OCI-LY7 (cell line): ENCODE data around the gene MPL. TPM values are rescaled to one million over a fixed set of nuclear protein-coding genes. Genes with fewer than 3 reads are reported as not detected.

Experiments
- BruUV-seq: library from RNA; stranded (reverse); fragments of 400-500 nt; replicated peaks from 2 replicates; lab custom pipeline; 2021; lab: Mats Ljungman, UMichigan
- CTCF ChIA-PET: fragments of 300-600 bp; sonication (Branson Sonifier 250); formaldehyde crosslinking; loops from one replicate; lab custom pipeline; 2022; ENCODE audit warnings: antibody characterized with exemption; ENCODE audit not compliant: unreplicated experiment; lab: Charles Lee
- POLR2A ChIA-PET: fragments of 300-600 bp; sonication (Branson Sonifier 250); formaldehyde crosslinking; loops from one replicate; lab custom pipeline; 2022; ENCODE audit warnings: antibody characterized with exemption; lab: Charles Lee
- DNase-seq: peaks from one replicate; pipeline ENCODE4 v3.0.0-alpha.2; 2015; ENCODE audit warnings: low spot score
- H2AFZ ChIP-seq: fragments of 200-600 bp; sonication (generic), shearing (Covaris generic); 2 replicates; pipeline ENCODE4 v1.6.1; 2014; ENCODE audit warnings: mild to moderate bottlenecking, antibody characterized with exemption, low read length, moderate library complexity
- H3K27ac ChIP-seq: fragments of 200-600 bp; sonication (generic); 2 replicates; pipeline ENCODE4 v1.5.1; 2014; ENCODE audit warnings: mixed run types, low read depth, mild to moderate bottlenecking, moderate library complexity, low read length, inconsistent platforms; ENCODE audit not compliant: poor library complexity, severe bottlenecking
- H3K36me3 ChIP-seq: fragments of 200-600 bp; sonication (generic); 2 replicates; pipeline ENCODE4 v1.6.1; 2014; ENCODE audit warnings: mild to moderate bottlenecking, antibody characterized with exemption, low read length, moderate library complexity, mixed read lengths; ENCODE audit not compliant: insufficient read depth
- H3K4me1 ChIP-seq: fragments of 200-600 bp; sonication (generic); 2 replicates; pipeline ENCODE4 v1.5.1; 2014; ENCODE audit warnings: mild to moderate bottlenecking, low read length; ENCODE audit not compliant: insufficient read depth, poor library complexity, severe bottlenecking
- H3K4me2 ChIP-seq: fragments of 200-600 bp; sonication (generic); 2 replicates; pipeline ENCODE4 v1.6.1; 2014; ENCODE audit warnings: mild to moderate bottlenecking, low read length
- H3K4me3 ChIP-seq: fragments of 200-600 bp; sonication (generic); 2 replicates; pipeline ENCODE4 v1.5.1; 2014; ENCODE audit warnings: mild to moderate bottlenecking, low read depth, low read length; ENCODE audit not compliant: poor library complexity, severe bottlenecking
- H3K79me2 ChIP-seq: fragments of 200-600 bp; sonication (generic); 2 replicates; pipeline ENCODE4 v1.6.1; 2016; ENCODE audit warnings: low read depth, mild to moderate bottlenecking, low read length, moderate library complexity, mixed read lengths; ENCODE audit not compliant: insufficient read depth
- H3K9me2 ChIP-seq: fragments of 200-600 bp; sonication (generic); 2 replicates; pipeline ENCODE4 v1.6.1; 2016; ENCODE audit warnings: mild to moderate bottlenecking, low read length, mixed read lengths; ENCODE audit not compliant: insufficient read depth
- H3K9me3 ChIP-seq: fragments of 200-600 bp; sonication (generic); 2 replicates; pipeline ENCODE4 v1.6.1; 2014; ENCODE audit warnings: mild to moderate bottlenecking, mixed run types, low read length, mixed read lengths
- H4K20me1 ChIP-seq: fragments of 200-600 bp; sonication (generic); 2 replicates; pipeline ENCODE4 v1.6.1; 2014; ENCODE audit warnings: mild to moderate bottlenecking, antibody characterized with exemption, low read length, moderate library complexity, mixed read lengths; ENCODE audit not compliant: insufficient read depth
- CTCF ChIP-seq: fragments of 200-600 bp; sonication (generic); conservative IDR thresholded peaks from 2 replicates; pipeline ENCODE4 v1.5.1; 2014; ENCODE audit warnings: mild to moderate bottlenecking, antibody characterized with exemption, low read length, moderate library complexity, mixed read lengths
- EZH2phosphoT487 ChIP-seq: fragments of 200-600 bp; sonication (generic); IDR thresholded peaks from 2 replicates; pipeline ENCODE4 v1.6.1; 2018; ENCODE audit warnings: low read depth, borderline replicate concordance, mild to moderate bottlenecking, mixed run types, antibody characterized with exemption, low read length, moderate library complexity, mixed read lengths
- intact Hi-C: fragments of 100-400 bp; cut with micrococcal nuclease; formaldehyde crosslinking; loops from one replicate; pipeline ENCODE4 v1.10.0; 2022; ENCODE audit not compliant: unreplicated experiment
- total RNA-seq, 2 experiments: library from RNA; depleted of rRNA in 1 of 2; stranded (reverse); fragments of >200 nt in 1 of 2; shearing (Covaris generic) in 1 of 2; gene quantifications; 2 replicates each; pipeline ENCODE4 v1.2.3, GENCODE V29; 2014 to 2022

Gene MPL
- total RNA-seq, 2 experiments from 2014 or later = not detected

- Histone ChIP-seq H3K9me3 (no peaks in the 10 kb centered on the region), H3K9me2 (no peaks in the 10 kb centered on the region), H3K27ac (no peak overlapping the region), H4K20me1 (no peaks in the 10 kb centered on the region), H3K36me3 (no peaks in the 10 kb centered on the region), H3K79me2 (no peaks in the 10 kb centered on the region), H3K4me1 (no peaks in the 10 kb centered on the region), H2AFZ (no peak overlapping the region), H3K4me2 (no peak overlapping the region), H3K4me3 (no peak overlapping the region)
- TF ChIP-seq EZH2phosphoT487 = no peak
- TF ChIP-seq CTCF = no peak
- intact Hi-C loops = no loop called here
- ChIA-PET CTCF (no interaction called here), POLR2A (no interaction called here)
- DNase-seq = no peak
- BruUV-seq = no TSS peak
These were observed 20.7 kb upstream of the MPL start for GRCh38 chr1:43316738-43317520.

- Histone ChIP-seq H3K79me2 (no peaks in the 10 kb centered on the region), H2AFZ (no peak overlapping the region), H3K9me2 (no peaks in the 10 kb centered on the region), H3K27ac (no peak overlapping the region), H4K20me1 (no peaks in the 10 kb centered on the region), H3K4me2 (no peak overlapping the region), H3K4me3 (no peak overlapping the region), H3K9me3 (no peaks in the 10 kb centered on the region), H3K36me3 (no peaks in the 10 kb centered on the region), H3K4me1 (no peaks in the 10 kb centered on the region)
- DNase-seq = no peak
- intact Hi-C loops = no loop called here
- BruUV-seq = no TSS peak
- ChIA-PET CTCF (no interaction called here), POLR2A (no interaction called here)
- TF ChIP-seq CTCF (no peak), EZH2phosphoT487 (no peak)
These were observed 19.7 kb upstream of the MPL start for GRCh38 chr1:43317817-43318471.

DNA sequence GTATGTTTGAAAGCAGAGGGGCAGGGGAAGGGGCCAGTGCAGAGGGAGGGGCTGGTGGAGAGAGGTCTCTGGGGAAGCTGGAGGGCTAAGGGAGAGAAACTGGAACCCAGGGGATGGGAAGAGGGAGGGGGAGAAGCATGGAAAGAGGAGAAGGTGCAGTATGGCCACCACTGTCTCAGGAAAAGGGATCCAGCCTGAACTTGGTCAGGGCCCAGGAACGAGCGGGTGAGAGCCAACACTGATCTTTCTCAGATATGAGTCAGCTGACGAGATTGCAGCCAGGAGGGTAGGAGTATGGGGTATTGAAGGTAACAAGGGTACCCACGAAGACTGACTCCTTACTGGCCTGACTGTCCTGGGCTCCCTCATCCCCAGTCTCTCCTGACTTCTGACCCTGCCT, 18.8 kb upstream of the MPL start:
- Histone ChIP-seq H4K20me1 (no peaks in the 10 kb centered on the region), H3K79me2 (no peaks in the 10 kb centered on the region), H3K9me3 (no peaks in the 10 kb centered on the region), H3K9me2 (no peaks in the 10 kb centered on the region), H2AFZ (no peak overlapping the region), H3K27ac (no peak overlapping the region), H3K36me3 (no peaks in the 10 kb centered on the region), H3K4me1 (no peaks in the 10 kb centered on the region), H3K4me2 (no peak overlapping the region), H3K4me3 (no peak overlapping the region)
- DNase-seq = no peak
- CTCF ChIA-PET = no interaction called here
- TF ChIP-seq CTCF (no peak), EZH2phosphoT487 (no peak)
- BruUV-seq = no TSS peak
- intact Hi-C loops = no loop called here
- POLR2A ChIA-PET = no interaction called here
